Activated T-helper 2 cell treated with anti-CD3 and anti-CD28 coated beads, Interferon-gamma antibody, Interleukin-2, Interleukin-4, amounts not matched to agents 10 μg/mL and 5 μg/mL and 100 μg/mL, durations not matched to agents 14 hours and 24 hours and 36 hours (primary cell): Measurements from ENCODE around the gene TSFM. TPM values are rescaled to one million over a fixed set of nuclear protein-coding genes. Genes with fewer than 3 reads are reported as not detected.

Experiments
- DNase-seq: peaks from one replicate; pipeline ENCODE4 v3.0.0; 2021; ENCODE audit warnings: low spot score
- H3K27ac Mint-ChIP-seq: one replicate; pipeline ENCODE4 v1.8.0; 2021; ENCODE audit warnings: mixed read lengths
- H3K27me3 Mint-ChIP-seq: one replicate; pipeline ENCODE4 v1.8.0; 2021; ENCODE audit warnings: low read depth, mixed read lengths
- H3K36me3 Mint-ChIP-seq: one replicate; pipeline ENCODE4 v1.8.0; 2021; ENCODE audit warnings: low read depth, mixed read lengths
- H3K4me1 Mint-ChIP-seq: one replicate; pipeline ENCODE4 v1.8.0; 2021; ENCODE audit warnings: low read depth, mixed read lengths
- H3K4me3 Mint-ChIP-seq: one replicate; pipeline ENCODE4 v1.8.0; 2021; ENCODE audit warnings: low read depth, mild to moderate bottlenecking, moderate library complexity, mixed read lengths
- H3K9me3 Mint-ChIP-seq: one replicate; pipeline ENCODE4 v1.8.0; 2021; ENCODE audit warnings: mixed read lengths
- intact Hi-C: fragments of 100-400 bp; cut with micrococcal nuclease; formaldehyde crosslinking; loops from one replicate; pipeline ENCODE4 v1.15.1; 2023
- total RNA-seq: library from RNA; stranded (reverse); gene quantifications from 2 replicates; pipeline ENCODE4 v1.2.3, GENCODE V29; 2022

TSFM gene
- total RNA-seq, 1 donor from 2014 or later = 52.7 TPM

- H3K4me1 Mint-ChIP-seq = peaks cover 40% of the 10 kb centered on the region
- peaks cover 21% of the 10 kb centered on the region for H3K36me3 Mint-ChIP-seq
- no peaks in the 10 kb centered on the region for H3K27me3 Mint-ChIP-seq
- peak overlapping the region; percentile 78 for H3K27ac Mint-ChIP-seq
- DNase-seq = peak; percentile 84
- intact Hi-C loops = loop anchor here (5.0 kb wide), 2 partner anchors 109 to 254 kb away; partner anchors contain the start of genes B4GALNT1 and MARS1
- H3K4me3 Mint-ChIP-seq = peak overlapping the region; percentile 83
- H3K9me3 Mint-ChIP-seq = no peaks in the 10 kb centered on the region
Measured at GRCh38 chr12:57740656-57741412, 41.8 kb upstream of the TSFM start.

DNA sequence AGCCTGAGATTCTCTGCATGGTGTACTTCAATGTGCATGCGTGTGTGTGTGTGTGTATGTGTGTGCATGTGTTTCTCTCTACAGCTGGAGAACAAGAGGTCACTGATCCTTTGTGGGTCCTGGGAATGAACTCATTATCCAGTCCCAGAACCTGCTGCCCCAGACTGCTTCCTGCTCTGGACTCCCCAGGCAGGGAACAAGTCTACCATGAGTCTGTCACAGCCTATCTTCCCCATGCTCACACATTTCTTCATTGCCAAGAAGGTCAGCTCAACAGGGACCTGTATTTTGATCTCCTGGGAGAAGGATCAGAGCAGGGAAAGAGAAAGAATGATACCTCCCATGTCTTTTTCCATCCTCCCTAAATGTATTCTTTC is 41.2 kb upstream of the TSFM start:
- no peaks in the 10 kb centered on the region for H3K9me3 Mint-ChIP-seq
- no peak for DNase-seq
- H3K4me1 Mint-ChIP-seq = peaks cover 45% of the 10 kb centered on the region
- no peaks in the 10 kb centered on the region for H3K27me3 Mint-ChIP-seq
- peak overlapping the region; percentile 78 for H3K27ac Mint-ChIP-seq
- peaks cover 24% of the 10 kb centered on the region for H3K36me3 Mint-ChIP-seq
- intact Hi-C loops = loop anchor here (5.0 kb wide), 2 partner anchors 109 to 254 kb away; partner anchors contain the start of genes B4GALNT1 and MARS1
- peak overlapping the region; percentile 83 for H3K4me3 Mint-ChIP-seq

GRCh38 chr12:57741844-57742738 is 40.5 kb upstream of the TSFM start:
- H3K9me3 Mint-ChIP-seq = no peaks in the 10 kb centered on the region
- peak; percentile 75 for DNase-seq
- peak overlapping the region; percentile 83 for H3K4me3 Mint-ChIP-seq
- no peaks in the 10 kb centered on the region for H3K27me3 Mint-ChIP-seq
- intact Hi-C loops = loop anchor here (2.0 to 5.0 kb wide), 3 partner anchors 110 to 255 kb away; partner anchors contain the start of genes B4GALNT1 and MARS1
- H3K27ac Mint-ChIP-seq = peak overlapping the region; percentile 78
- H3K4me1 Mint-ChIP-seq = peaks cover 44% of the 10 kb centered on the region
- peaks cover 24% of the 10 kb centered on the region for H3K36me3 Mint-ChIP-seq

DNA sequence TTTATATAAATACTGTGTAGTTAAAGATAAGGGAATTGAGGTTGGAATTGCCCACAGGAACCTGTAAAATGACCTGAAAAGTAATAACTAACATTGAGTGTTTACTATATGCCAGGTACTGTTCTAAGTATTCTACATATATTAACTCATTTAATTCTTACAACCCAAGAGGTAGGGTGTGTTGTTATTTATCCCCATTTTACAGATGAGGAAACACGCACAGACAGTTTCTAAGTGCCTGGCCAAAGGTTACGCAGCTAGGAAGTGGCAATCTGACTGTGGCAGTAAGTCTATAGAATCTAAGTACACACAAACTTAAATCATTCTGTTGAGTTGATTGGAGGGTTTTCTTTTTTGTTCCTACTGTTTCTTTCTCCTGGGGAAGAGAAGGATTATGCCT is 38.8 kb upstream of the TSFM start:
- Mint-ChIP-seq H3K27me3 (no peaks in the 10 kb centered on the region), H3K4me3 (peak overlapping the region; percentile 89), H3K4me1 (peaks cover 44% of the 10 kb centered on the region), H3K27ac (peak overlapping the region; percentile 93), H3K36me3 (peaks cover 38% of the 10 kb centered on the region), H3K9me3 (no peaks in the 10 kb centered on the region)
- no peak for DNase-seq
- intact Hi-C loops = loop anchor here (1.0 to 5.0 kb wide), 5 partner anchors 9 to 256 kb away; partner anchors contain the start of genes B4GALNT1, CDK4, MARS1 and OS9

DNA sequence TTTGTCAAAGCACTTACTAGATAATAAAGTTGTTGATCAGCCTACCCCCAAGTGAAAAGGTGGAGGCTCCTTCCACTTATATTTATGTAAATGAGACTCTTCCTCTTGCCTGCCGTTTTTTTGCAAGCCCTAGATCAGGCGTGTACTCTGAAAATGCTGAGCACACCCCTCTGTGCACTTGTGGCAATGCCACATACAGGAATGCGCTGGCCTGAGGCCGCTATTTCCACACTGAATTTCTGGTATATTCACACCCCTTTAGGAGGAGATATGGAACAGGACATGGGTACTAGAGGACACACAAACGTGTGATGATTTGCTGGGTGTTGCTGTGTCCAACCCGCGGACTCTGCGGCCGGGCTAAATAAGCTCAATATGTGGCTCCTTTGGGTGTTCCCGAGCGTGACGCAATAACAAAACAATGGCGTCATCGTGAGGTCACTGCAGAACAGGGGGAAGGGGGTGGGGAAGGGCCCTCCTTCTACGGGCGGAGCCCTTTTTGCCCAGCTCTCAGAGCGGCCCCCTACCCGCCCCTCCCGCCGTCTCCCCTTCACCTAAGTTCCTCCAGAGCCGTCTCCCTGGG is 38.3 kb upstream of the TSFM start:
- peak; percentile 71 for DNase-seq
- H3K9me3 Mint-ChIP-seq = no peaks in the 10 kb centered on the region
- peak overlapping the region; percentile 89 for H3K4me3 Mint-ChIP-seq
- H3K27me3 Mint-ChIP-seq = no peaks in the 10 kb centered on the region
- intact Hi-C loops = loop anchor here (1.0 to 5.0 kb wide), 4 partner anchors 8 to 257 kb away; partner anchors contain the start of genes B4GALNT1, CDK4, MARS1 and OS9
- H3K36me3 Mint-ChIP-seq = peaks cover 38% of the 10 kb centered on the region
- H3K4me1 Mint-ChIP-seq = peaks cover 42% of the 10 kb centered on the region
- H3K27ac Mint-ChIP-seq = peak overlapping the region; percentile 93

- Mint-ChIP-seq H3K27me3 (no peaks in the 10 kb centered on the region), H3K4me1 (peaks cover 38% of the 10 kb centered on the region), H3K27ac (peak within 1 kb of the TSS; percentile 93), H3K9me3 (no peaks in the 10 kb centered on the region), H3K4me3 (peak within 1 kb of the TSS; percentile 89), H3K36me3 (peaks cover 42% of the 10 kb centered on the region)
- peak; percentile 91 for DNase-seq
- intact Hi-C loops = loop anchor here (1.0 to 5.0 kb wide), 4 partner anchors 7 to 258 kb away; partner anchors contain the start of genes B4GALNT1, CDK4, MARS1 and OS9
Measured at GRCh38 chr12:57744777-57745484, 37.7 kb upstream of the TSFM start, which contains the start of gene TSPAN31. Gene TSPAN31 (plus strand): TSS chr12:57745039. CDS start chr12:57745155, 116 bp downstream.

GRCh38 chr12:57745485-57745881 is 37.1 kb upstream of the TSFM start:
- H3K27ac Mint-ChIP-seq = peak overlapping the region; percentile 93
- no peaks in the 10 kb centered on the region for H3K9me3 Mint-ChIP-seq
- intact Hi-C loops = loop anchor here (2.0 kb wide), 1 partner anchor 51 kb away; the partner anchor contains the start of gene OS9
- H3K4me3 Mint-ChIP-seq = peak overlapping the region; percentile 89
- peaks cover 38% of the 10 kb centered on the region for H3K4me1 Mint-ChIP-seq
- H3K36me3 Mint-ChIP-seq = peaks cover 46% of the 10 kb centered on the region
- no peak for DNase-seq
- no peaks in the 10 kb centered on the region for H3K27me3 Mint-ChIP-seq

DNA sequence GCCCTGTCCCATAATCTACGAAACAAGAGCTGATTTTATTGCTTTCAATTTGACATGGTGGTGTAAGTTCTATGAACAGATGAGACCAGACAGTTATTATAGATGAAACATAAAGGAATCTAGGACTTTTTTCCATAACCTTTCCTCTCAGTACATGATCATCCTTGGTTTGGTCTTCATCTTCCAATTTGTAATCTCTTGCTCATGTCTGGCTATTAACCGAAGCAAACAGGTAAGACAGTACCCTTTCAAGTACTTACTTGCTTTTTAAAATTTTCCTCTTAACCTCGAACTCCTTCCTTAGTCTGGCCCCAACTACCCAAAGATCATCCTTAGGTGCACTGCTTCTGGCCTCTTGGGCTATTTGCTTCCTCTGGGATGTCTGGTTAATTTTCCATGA is 36.6 kb upstream of the TSFM start:
- no peaks in the 10 kb centered on the region for H3K9me3 Mint-ChIP-seq
- no peaks in the 10 kb centered on the region for H3K27me3 Mint-ChIP-seq
- peak overlapping the region; percentile 89 for H3K4me3 Mint-ChIP-seq
- no peak for DNase-seq
- H3K4me1 Mint-ChIP-seq = peaks cover 38% of the 10 kb centered on the region
- H3K27ac Mint-ChIP-seq = peak overlapping the region; percentile 93
- intact Hi-C loops = no loop called here
- peaks cover 52% of the 10 kb centered on the region for H3K36me3 Mint-ChIP-seq

GRCh38 chr12:57749061-57749460 is 33.5 kb upstream of the TSFM start:
- no peak for DNase-seq
- H3K27ac Mint-ChIP-seq = no peak overlapping the region
- no peaks in the 10 kb centered on the region for H3K9me3 Mint-ChIP-seq
- intact Hi-C loops = no loop called here
- no peak overlapping the region for H3K4me3 Mint-ChIP-seq
- peaks cover 49% of the 10 kb centered on the region for H3K4me1 Mint-ChIP-seq
- H3K36me3 Mint-ChIP-seq = peaks cover 62% of the 10 kb centered on the region
- no peaks in the 10 kb centered on the region for H3K27me3 Mint-ChIP-seq

DNA sequence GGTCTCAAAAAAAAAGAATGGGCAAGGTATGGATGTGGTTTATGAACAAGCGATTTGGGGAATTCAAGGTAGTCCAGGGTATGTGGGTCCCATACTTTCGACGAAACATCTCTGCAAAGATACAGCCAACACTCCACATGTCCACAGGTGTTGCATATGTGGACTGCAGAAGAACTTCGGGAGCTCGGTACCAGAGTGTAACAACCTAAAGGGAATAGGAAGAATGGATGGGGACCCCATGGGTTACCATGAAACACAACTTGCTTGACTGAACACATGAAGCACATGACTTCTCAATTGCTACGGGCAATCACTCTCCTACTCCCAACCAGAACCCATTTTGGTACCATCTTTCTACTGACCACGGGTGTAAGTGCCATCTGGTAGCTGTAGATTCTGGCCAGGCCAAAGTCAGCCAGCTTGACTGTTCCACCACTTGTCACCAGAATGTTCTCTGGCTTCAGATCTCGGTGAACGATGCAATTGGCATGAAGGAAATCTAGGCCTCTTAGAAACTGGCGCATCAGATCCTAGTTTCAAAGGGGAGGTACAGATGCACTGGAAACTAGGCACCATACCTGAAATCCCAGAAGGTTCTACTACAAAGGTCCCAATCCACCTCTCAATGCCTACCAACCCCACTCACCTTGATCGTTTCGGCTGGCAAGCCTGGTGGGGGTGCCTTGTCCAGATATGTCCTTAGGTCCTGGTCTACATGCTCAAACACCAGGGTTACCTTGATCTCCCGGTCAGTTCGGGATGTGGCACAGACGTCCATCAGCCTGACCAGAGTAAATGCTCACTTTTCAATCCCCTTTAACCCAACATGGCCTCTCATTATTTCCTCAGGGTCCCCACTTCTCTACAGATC is 31.8 kb upstream of the TSFM start:
- DNase-seq = no peak
- Mint-ChIP-seq H3K36me3 (peaks cover 58% of the 10 kb centered on the region), H3K9me3 (no peaks in the 10 kb centered on the region), H3K27ac (peak overlapping the region; percentile 92), H3K4me3 (peak overlapping the region; percentile 94), H3K4me1 (peaks cover 47% of the 10 kb centered on the region), H3K27me3 (no peaks in the 10 kb centered on the region)
- intact Hi-C loops = no loop called here

DNA sequence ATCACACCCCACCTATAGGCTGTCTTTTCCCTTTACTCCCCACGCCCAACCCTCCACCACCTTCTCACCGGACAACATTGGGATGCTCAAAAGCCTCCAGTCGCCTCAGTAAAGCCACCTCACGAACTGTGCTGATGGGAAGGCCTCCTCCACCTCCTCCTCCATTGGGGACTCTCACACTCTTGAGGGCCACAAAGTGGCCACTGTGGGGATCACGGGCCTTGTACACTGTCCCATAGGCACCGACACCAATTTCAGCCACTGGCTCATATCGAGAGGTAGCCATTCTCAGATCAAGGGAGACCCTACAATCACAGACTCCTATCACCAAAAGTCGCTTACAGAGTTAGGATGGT is 31.2 kb upstream of the TSFM start:
- peak overlapping the region; percentile 92 for H3K27ac Mint-ChIP-seq
- peaks cover 45% of the 10 kb centered on the region for H3K4me1 Mint-ChIP-seq
- H3K4me3 Mint-ChIP-seq = peak overlapping the region; percentile 94
- H3K27me3 Mint-ChIP-seq = no peaks in the 10 kb centered on the region
- no peak for DNase-seq
- H3K36me3 Mint-ChIP-seq = peaks cover 52% of the 10 kb centered on the region
- H3K9me3 Mint-ChIP-seq = no peaks in the 10 kb centered on the region
- intact Hi-C loops = no loop called here
